Left colon (tissue), 2 donors: ENCODE measurements around the gene POLD1. TPM values are rescaled to one million over a fixed set of nuclear protein-coding genes. Genes with fewer than 3 reads are reported as not detected.

ENCODE experiments used
- ATAC-seq: fragments of 200-7000 bp; cut with Tn5 transposase; one replicate; pipeline ENCODE4 v1.9.1; 2020; ENCODE audit warnings: mild to moderate bottlenecking, moderate library complexity
- DNase-seq, 2 donors: peaks; one replicate each; pipeline ENCODE4 v3.0.0-alpha.2; 2020
- intact Hi-C, 2 donors: fragments of 100-400 bp; cut with DNase I in 1 of 2; cut with micrococcal nuclease in 1 of 2; formaldehyde crosslinking; loops; one replicate each; pipeline versions ENCODE4 v1.11.2 to v1.14.0; 2022; cut with DNase I, micrococcal nuclease
- total RNA-seq, 2 donors: library from RNA; stranded (reverse); fragmentation: NEBNext Ultra II Directional; extraction: Animal tissue kit (Norgen Biotek cat#: 25700); gene quantifications; one replicate each; pipeline ENCODE4 v1.2.1, GENCODE V29; 2021
- donor health status: DM: no; HTN: no; CAD: no.
- donor health status: DM: yes; HTN: yes; CAD: no.

The POLD1 gene
- total RNA-seq, 2 donors from 2014 or later, result 26.0 to 28.2 TPM

GRCh38 chr19:50413531-50413930, 29.4 kb downstream of the POLD1 start:
- intact Hi-C loops, result loop anchor here in 1 of 2 donors (10.0 kb wide), 1 partner anchor 49 kb away; the partner anchor contains the start of gene NAPSA
- DNase-seq (no peak), ATAC-seq (no peak)

GRCh38 chr19:50414864-50415660, 30.9 kb downstream of the POLD1 start:
- peak; percentile 59 to 87 for DNase-seq
- peak; percentile 43 for ATAC-seq
- intact Hi-C loops, result loop anchor here in 1 of 2 donors (10.0 kb wide), 1 partner anchor 50 kb away; the partner anchor contains the start of gene NAPSA

DNA sequence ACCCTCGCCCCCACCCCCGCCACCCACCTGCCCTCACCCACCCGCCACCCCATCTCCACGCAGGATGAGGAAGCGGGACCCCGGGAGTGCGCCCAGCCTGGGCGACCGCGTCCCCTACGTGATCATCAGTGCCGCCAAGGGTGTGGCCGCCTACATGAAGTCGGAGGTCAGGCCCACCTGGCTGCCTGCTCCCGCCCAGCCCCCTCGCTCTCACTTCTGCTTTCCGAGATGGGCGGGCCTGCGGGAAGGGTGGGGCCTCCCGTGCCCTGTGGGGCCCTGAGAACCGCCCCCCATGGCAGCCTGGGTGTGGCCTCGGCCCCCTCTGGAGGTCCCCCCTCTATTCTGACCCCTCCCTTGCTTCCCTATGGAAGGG, 31.5 kb downstream of the POLD1 start:
- intact Hi-C loops, result loop anchor here in 1 of 2 donors (10.0 kb wide), 1 partner anchor 51 kb away; the partner anchor contains the start of gene NAPSA
- ATAC-seq (peak; percentile 22), DNase-seq (peak; percentile 70 to 79)

DNA sequence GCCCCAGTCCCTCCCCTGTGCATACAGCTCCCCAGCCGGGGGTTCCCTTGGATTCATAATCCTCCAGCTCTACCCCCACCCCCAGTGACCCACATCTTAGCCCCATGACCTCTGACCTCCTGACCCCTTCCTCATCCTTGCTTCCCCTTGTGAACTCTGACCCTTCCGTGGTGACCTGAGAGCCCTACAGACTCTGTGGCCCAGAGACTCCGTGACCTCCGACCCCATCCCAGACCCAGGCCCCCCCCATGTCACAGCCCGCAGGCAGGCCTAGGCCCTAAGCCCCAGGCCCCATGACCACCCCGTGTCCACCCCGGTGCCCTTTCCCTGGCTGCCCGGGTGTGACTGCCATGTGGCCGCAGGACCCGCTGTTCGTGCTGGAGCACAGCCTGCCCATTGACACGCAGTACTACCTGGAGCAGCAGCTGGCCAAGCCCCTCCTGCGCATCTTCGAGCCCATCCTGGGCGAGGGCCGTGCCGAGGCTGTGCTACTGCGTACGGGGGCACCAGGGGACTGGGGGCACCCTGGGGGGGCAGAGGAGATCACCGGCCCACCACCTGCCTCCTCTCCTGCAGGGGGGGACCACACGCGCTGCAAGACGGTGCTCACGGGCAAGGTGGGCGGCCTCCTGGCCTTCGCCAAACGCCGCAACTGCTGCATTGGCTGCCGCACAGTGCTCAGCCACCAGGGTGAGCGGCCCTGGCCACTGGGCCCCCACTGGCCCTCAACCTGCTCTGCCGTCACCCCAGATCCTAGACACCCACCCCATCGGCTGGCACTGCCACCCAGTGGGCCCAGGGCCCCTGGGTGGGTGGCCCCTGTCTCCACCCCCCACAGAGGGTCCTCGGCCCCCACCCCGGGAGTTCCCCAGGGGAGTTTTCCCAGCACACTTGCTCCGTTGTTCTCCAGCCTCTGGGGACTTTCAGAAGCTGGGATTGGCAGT, 32.2 kb downstream of the POLD1 start:
- intact Hi-C loops, result loop anchor here in 1 of 2 donors (10.0 kb wide), 1 partner anchor 52 kb away; the partner anchor contains the start of gene NAPSA
- ATAC-seq, result no peak
- no peak for DNase-seq

DNA sequence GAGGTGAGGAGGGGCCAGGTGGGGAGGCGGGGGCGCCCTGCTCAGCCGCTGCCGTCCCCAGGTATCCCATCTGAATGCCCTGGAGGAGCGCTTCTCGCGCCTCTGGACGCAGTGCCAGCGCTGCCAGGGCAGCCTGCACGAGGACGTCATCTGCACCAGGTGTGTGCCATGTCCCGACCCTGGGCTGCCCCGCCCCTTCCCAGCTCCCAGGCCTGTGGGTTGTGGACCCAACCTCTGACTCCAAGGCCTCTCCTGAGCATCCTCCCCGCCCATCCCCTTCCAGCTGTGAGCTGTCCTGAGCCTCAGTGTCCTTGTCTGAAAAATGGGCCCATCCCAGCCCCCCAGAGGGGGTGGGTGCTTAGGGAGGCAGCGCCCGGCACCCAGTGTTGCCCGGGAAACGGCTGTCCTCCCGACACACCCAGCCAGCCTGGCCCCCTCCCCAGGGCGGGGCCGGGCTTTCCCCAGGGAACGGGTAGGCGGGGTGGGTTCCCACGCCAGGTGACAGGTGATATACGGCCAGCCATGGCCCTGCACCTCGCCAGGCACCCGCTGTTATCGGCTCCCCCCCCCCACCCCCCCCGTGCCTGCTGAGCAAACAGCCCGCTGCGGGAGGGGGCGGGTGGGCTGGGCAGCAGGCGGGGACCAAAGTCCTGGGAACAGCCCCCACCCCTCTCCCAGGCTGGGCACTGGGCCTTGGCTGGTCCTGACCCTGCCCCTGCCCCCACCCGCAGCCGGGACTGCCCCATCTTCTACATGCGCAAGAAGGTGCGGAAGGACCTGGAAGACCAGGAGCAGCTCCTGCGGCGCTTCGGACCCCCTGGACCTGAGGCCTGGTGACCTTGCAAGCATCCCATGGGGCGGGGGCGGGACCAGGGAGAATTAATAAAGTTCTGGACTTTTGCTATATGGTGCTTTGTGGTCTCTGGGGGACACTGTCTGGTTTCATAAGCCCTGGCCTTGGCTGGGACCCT, 33.2 kb downstream of the POLD1 start:
- peak; percentile 57 to 69 for DNase-seq
- intact Hi-C loops, result loop anchor here in 1 of 2 donors (10.0 kb wide), 1 partner anchor 53 kb away; the partner anchor contains the start of gene NAPSA
- ATAC-seq, result peak; percentile 64

- ATAC-seq (no peak), DNase-seq (peak in 1 of 2 donors; percentile 43)
- intact Hi-C loops, result loop anchor here in 1 of 2 donors (10.0 kb wide), 1 partner anchor 54 kb away; the partner anchor contains the start of gene NAPSA
Measured at GRCh38 chr19:50418176-50419021, 34.3 kb downstream of the POLD1 start, which contains the start of gene SPIB. Gene SPIB (plus strand): TSS chr19:50418938. CDS start chr19:50418963, 25 bp downstream.

GRCh38 chr19:50419022-50419579, 35.0 kb downstream of the POLD1 start:
- ATAC-seq (no peak), DNase-seq (no peak)
- intact Hi-C loops, result loop anchor here in 1 of 2 donors (10.0 kb wide), 1 partner anchor 54 kb away; the partner anchor contains the start of gene NAPSA

GRCh38 chr19:50419580-50420035, 35.5 kb downstream of the POLD1 start:
- no peak for ATAC-seq
- intact Hi-C loops, result loop anchor here in 1 of 2 donors (10.0 kb wide), 1 partner anchor 55 kb away; the partner anchor contains the start of gene NAPSA
- no peak for DNase-seq

DNA sequence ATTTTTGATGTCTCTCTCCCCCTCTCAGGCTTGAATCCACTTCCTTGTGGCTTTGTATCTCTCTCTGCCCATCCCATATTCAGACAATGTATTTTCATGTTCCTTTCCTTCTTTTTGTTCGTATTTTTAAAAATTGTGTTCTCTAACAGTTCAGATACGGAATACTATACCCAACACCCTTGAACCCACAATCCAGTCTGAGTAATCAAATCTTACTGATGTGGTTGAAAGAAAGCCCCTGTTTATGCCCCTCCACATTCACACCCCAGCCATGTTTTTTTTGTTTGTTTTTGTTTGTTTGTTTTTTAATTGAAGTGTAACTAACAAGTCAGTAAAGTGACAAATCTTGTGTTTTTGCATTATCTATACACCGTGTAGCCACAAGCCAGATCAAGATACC, 36.0 kb downstream of the POLD1 start:
- no peak for DNase-seq
- ATAC-seq, result no peak
- intact Hi-C loops, result no loop called here

DNA sequence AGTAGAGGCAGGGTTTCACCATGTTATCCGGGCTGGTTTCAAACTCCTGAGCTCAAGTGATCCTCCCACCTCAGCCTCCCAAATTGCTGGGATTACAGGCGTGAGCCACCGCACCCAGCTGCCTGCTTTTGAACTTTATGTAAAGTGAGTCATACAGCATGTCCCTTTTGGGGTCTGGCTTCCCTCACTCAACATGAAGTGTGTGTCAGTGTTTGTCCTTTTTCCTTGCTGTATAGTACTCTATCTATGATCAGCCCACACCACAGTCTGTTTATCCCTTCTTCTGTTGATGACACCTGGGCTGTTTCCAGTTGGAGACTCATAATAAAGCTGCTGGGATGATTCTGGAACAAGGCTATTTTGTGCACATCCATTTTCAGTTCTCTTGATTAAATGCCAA, 36.7 kb downstream of the POLD1 start:
- no peak for ATAC-seq
- intact Hi-C loops, result no loop called here
- DNase-seq, result no peak

DNA sequence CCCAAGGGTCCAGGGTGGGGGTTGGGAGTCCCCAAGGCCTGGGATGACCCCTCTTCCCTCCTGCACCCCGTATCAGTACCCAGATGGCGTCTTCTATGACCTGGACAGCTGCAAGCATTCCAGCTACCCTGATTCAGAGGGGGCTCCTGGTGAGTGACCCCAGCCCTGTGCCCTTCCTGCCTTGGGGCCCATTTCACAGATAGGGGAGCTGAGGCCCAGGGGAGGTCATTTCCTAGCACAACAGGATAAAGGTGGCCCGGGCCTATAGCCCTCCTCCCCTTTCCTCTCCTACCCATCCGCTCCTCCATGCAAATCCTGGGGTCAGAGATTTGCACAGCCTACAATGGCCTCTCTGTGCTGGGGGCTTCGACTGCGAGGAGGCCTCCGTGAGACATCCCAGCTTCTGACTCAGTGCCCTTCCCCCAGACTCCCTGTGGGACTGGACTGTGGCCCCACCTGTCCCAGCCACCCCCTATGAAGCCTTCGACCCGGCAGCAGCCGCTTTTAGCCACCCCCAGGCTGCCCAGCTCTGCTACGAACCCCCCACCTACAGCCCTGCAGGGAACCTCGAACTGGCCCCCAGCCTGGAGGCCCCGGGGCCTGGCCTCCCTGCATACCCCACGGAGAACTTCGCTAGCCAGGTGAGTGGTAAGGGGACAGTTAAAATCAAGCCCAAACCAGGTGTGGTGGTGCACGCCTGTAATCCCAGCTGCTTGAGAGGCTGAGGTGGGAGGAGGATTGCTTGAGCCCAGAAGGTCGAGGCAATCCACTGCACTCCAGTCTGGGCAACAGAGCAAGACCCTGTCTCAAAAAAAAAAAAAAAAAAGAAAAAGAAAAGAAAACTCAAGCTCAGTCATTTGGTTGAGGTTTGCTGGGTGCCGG, 38.5 kb downstream of the POLD1 start:
- DNase-seq (no peak), ATAC-seq (no peak)
- intact Hi-C loops, result no loop called here

DNA sequence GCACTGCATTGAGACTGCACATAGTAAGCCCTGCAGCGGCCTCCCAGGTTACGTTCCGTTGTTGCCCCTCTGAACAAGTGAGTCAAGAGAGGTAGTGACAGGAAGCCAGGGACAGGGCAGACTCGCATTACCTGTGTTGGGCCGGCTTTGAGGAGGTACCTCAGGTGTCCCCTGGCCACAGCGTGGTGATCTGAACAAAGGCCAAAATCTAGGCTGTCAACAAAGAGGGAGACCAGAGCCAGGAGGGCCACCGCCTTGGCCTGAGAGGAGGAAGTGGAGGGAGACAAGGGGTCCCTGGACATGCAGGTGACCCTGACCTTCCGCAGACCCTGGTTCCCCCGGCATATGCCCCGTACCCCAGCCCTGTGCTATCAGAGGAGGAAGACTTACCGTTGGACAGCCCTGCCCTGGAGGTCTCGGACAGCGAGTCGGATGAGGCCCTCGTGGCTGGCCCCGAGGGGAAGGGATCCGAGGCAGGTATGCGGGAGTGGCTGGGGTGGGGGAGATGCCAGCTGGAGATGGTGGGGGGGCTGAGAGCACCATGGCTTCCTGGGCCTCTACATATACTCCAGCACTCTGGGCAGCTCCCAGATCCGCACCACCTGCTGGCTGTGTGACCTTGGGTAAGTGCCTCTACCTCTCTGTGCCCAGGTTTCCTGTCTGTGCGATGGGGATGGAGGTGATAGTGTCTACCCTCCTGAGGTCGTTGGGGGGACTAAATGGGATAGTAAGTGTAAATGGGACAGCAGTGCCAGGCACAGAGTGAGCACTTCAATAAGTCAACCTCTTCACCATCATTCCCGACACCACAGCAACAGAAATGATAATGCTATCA, 39.3 kb downstream of the POLD1 start:
- DNase-seq (no peak), ATAC-seq (peak; percentile 14)
- intact Hi-C loops, result no loop called here

- intact Hi-C loops, result no loop called here
- peak; percentile 71 for ATAC-seq
Measured at GRCh38 chr19:50425581-50425980, 41.4 kb downstream of the POLD1 start.

GRCh38 chr19:50427318-50427925, 43.3 kb downstream of the POLD1 start:
- intact Hi-C loops, result no loop called here
- ATAC-seq (no peak), DNase-seq (no peak)

More at GRCh38 chr19:50425581-50425980, 41.4 kb downstream of the POLD1 start:
- no peak for DNase-seq
